Articular chondrocyte of knee joint (primary cell): ENCODE measurements around the gene ENSA. TPM values are rescaled to one million over a fixed set of nuclear protein-coding genes. Genes with fewer than 3 reads are reported as not detected.

ENCODE experiments used
- small RNA-seq: library from RNA; depleted of rRNA; stranded (forward); fragments of <200 nt; gene quantifications from one replicate; pipeline ENCODE3, GENCODE V24; 2012
- total RNA-seq: library from RNA; depleted of rRNA; stranded (reverse); fragments of >200 nt; gene quantifications from 2 replicates; pipeline ENCODE4 v1.2.3, GENCODE V29; 2012

The ENSA gene
- 69.8 and 71.3 TPM in 2 replicates for total RNA-seq

GRCh38 chr1:150629115-150629928 is at the start of gene ENSA:
TSS of gene ENSA (minus strand) at chr1:150629612. CDS start at chr1:150629470, 142 bp downstream.

GRCh38 chr1:150579110-150579944 is 50.1 kb downstream of the ENSA start, which contains the start of gene MCL1:
TSS of gene MCL1 (minus strand) at chr1:150579610. CDS start at chr1:150579530, 80 bp downstream.

Small RNAs within 50 kb of the gene (small RNA-seq; reads per million reads assigned to genes)
- gene RF00015 (not detected), gene RF00561 (not detected)

Other genes starting within 250 kb of the ENSA start
- gene TARS2, start 142.2 kb downstream of the ENSA start, total RNA-seq, result 13.9 and 14.2 TPM in 2 replicates
- 23.8 and 29.9 TPM in 2 replicates for gene ECM1, start 121.5 kb downstream of the ENSA start, total RNA-seq
- not detected in 2 replicates for gene FALEC, start 113.9 kb downstream of the ENSA start, total RNA-seq
- 7.0 and 8.5 TPM in 2 replicates for gene ADAMTSL4, start 80.2 kb downstream of the ENSA start, total RNA-seq
- 183 and 398 TPM in 2 replicates for gene MCL1, start 50.0 kb downstream of the ENSA start, total RNA-seq
- 22.1 and 29.9 TPM in 2 replicates for gene GOLPH3L, start 67.5 kb upstream of the ENSA start, total RNA-seq
- gene HORMAD1, start 91.3 kb upstream of the ENSA start, total RNA-seq, result 0.13 and 0.65 TPM in 2 replicates
- gene CTSS, start 136.2 kb upstream of the ENSA start, total RNA-seq, result 12.0 and 18.5 TPM in 2 replicates
- 73.8 and 100 TPM in 2 replicates for gene CTSK, start 178.6 kb upstream of the ENSA start, total RNA-seq
- gene ARNT, start 247.0 kb upstream of the ENSA start, total RNA-seq, result 59.9 and 68.3 TPM in 2 replicates